Measurements from ENCODE around the gene TCERG1.
A peak's percentile ranks its signal among the peaks of the same experiment; 100 is the strongest.

The TCERG1 gene

DNA sequence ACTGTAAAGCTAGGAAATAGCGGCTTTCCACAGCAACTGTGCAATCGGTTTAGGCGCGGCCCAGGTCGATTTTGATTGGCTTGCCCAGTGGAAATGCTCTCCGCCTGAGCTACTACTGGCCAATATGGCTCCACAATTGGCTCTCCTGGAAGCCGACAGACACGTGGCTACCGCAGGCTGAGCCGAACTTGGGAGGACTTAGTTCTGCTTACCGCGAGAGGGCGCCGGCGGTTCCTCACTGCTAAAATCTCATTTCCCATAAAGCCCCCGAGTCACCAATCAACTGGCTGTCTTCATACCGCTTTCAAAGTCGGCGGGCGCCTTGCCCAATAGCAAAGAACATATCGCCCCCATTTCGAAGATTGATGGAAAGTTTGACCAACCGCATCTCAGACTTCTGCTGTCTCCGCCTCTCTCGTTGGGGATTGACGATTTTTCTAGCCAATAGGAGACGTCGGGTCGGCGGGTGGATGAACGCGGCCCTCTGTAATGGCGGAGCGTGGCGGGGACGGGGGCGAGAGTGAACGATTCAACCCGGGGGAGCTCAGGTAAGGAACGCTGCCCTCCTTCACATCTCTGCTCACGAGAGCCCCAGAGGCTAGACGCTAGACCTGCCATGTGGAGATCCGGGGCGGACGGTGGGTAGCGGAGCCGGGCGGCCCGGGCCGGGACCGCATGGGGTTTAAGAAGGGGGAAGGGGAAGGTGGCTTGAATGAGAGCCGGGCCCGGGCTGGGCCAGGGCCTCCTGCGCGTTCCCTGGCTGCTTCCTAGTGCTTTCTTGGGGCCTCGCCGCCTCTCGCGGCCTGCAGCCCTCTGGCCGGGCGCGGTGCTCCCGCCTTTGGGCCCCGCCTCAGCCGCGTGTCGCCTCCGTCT lies at the start of gene TCERG1:
TSS of gene TCERG1 (plus strand) at position 473 of the 873 bp plus-strand sequence. CDS start at position 490, 17 bp downstream.
- peak; percentile 96 for DNase-seq

DNA sequence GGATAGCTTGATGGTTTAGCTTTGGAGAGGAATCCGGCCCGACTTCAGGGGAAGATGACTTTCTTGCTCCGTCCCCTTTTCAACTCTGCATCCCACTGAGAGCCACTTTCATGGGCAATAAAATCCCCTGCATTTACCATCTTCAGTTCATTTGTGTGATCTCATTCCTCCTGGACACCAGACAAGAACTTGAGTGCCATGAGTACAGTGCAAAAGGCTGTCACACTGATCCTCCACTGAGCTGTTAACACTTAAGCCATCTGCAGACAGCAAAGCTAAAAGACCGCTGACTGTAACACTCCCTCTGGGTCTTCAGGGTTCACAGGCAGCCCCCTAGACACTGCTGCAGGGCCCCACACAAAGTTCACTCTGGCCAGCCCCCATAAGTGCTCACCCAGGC lies 48.3 kb upstream of the TCERG1 start:
- DNase-seq, result no peak

DNA sequence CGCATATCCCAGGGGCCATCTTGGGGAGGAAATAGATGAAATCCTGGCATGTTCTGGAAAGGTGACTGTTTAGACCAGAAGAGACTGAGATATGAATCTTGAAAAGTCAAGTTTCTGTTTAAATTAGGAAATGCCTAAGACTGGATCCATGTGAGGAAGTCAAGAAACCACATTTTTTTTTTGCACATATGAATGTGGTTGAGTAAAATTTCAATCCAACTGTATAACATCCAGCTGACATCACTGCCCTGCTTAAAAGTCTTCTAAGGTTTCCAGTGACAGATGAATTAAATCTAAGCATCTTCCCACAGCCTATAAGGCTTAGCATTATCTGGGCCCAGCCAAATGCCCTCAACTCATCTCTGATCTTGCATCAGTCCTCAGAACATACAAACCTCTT lies 47.7 kb upstream of the TCERG1 start:
- DNase-seq, result no peak

DNA sequence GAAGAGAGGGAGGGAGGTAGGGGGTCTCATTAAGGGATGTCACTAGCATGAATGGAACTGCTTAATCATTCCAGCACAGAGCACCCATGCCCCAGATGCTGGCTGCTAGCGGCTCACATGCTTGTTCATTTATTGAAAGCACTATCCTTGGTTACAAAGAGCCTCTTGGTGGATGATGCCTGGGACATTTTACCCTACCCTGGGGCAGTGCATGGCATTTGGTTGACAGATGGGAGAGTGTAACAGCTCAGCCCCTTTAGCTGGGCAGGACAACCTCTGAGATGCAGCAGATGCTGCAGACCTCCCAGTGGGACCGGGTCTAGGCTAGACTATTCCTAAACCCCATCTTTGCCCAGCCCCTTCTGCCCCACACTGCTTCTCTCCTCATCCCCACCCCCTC lies 46.9 kb upstream of the TCERG1 start:
- no peak for DNase-seq

DNA sequence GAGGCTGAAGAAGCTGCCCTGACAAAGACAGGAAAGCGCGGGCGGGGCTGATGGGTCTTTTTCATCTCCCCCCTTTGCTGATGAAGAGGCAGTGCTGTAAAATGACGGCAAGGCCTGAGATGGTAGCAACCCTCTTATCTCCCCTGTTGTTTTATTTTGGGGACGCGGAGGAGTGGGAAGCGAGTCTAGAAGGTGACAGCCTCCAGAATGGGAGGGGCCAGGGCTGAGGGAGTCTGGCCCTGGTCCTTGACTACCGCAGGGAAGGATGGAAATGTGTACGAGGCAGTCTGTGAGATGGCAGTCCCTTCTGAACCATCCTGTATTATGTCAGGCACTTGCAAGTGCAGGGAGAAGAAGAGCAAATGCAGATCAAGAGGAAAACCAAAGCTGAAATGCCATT lies 46.1 kb upstream of the TCERG1 start:
- no peak for DNase-seq

DNA sequence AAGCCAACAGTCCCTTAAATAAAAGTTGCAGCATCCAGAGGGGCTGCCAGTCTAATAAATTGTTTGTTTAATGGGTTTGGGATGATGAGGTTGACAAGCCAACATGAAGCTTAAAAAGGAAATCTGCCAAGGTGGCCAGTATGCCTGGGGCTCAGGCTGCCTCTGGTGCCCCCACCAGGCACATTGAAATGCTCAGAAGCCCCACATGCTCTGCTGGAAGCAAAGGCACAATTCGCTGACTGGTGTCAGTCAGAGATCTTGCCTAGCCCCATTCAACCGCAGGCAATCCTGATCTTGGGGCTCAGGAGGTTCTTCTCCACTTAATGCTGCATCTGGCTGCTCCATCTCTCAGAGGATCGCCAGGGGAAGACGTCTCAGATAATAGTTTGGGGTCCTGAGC lies 44.2 kb upstream of the TCERG1 start:
- no peak for DNase-seq

DNA sequence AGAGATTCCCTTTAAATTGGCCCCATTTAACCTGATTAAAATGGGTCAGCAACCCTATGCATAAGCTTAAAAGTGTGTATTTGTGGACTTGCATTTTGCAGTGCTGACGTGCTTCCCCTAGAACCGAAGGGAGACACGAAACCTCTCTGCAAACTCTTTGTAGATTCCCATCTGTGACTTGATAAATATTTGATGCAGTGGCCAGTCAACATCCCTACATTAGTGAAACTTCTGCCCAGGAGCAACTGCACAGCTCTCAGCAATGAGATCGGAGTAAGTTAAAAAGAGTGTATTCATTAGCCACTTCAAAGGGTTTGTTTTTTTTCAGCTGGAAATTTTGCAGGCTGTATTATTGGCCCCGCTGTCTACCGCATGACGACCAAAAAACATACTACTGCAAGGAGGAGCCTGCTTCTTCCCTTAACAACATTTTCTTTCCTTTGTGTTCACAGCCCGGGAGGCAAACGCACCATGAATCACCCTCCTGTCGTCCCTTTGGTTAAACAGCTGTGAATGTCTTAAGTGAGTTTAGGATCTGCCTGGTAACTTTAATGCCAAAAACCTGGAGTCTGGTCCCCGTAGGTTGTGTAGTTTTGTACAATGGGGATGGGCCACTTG lies 38.0 kb upstream of the TCERG1 start:
- DNase-seq, result no peak

DNA sequence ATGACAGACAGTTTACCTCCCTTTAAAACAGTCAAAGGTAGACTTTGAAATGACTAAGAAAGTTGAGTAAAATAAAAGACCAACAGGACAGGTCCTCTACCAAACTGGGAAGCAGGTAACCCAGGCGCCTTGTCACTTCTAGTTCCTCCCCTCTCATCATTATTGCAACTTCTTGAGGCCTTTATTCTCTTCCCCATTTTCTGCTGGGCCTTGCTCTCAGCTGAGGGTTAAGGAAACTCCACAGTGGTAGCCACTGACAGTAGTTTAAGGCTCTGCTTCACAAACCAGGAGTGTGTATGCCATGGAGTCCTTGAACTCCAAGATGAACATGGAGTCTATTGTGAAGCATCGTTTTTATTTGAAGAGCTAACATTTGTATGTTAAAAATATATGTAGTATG lies 36.9 kb upstream of the TCERG1 start:
- DNase-seq, result no peak

DNA sequence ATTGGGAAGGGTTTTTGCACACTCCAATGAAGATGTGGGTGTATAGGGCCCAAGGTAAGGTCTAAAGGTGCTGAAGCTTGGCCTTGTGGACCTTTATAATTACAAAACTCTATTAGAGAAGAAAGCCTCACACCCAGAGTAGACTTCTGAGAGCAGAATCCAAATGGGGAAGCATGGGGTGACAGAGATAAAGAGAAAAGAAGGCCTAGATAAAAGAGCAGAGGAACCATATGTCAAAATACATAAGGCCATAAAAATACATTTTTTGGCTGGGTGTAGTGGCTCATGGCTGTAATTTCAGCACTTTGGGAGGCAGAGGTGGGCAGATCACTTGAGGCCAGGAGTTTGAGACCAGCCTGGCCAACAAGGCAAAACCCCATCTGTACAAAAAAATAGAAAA lies 27.4 kb upstream of the TCERG1 start:
- DNase-seq, result no peak

DNA sequence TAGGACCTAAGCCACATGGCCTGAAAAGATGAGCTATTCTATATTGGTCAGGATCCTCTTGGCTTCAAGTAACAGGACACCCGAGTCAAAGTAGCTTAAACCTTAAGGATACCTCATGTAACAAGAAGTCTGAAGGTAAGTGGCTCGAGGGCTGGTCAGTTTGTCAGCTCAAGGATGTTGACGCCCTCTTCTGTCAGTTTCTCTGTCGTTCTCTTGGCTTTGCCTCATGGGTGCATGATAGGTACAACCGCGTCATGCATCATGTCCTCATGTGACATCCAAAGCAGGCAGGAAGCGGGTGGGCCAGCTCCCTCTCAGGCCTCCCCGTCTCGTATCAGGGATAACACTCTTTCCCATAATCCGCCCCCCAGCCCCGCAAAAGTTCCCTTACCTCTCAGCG lies 22.1 kb upstream of the TCERG1 start:
- DNase-seq, result no peak

DNA sequence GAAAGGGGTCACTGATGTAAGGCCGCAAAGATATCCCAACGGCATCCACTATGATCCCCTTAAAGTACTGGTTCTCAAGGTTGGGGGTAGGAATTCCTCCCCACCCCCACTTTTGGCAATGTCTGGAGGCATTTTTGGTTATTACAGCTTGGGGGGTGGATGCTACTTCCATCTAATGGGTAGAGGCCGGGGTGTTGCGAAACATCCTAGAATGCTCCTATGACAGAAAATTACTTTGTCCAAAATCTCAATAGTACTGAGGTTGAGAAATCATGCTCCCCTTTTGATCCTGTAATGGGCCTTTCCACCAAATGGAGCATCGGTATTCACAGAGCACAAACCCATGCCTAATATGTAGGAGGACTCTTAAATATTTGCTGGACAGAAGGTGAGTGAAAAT lies 20.8 kb upstream of the TCERG1 start:
- DNase-seq, result no peak

DNA sequence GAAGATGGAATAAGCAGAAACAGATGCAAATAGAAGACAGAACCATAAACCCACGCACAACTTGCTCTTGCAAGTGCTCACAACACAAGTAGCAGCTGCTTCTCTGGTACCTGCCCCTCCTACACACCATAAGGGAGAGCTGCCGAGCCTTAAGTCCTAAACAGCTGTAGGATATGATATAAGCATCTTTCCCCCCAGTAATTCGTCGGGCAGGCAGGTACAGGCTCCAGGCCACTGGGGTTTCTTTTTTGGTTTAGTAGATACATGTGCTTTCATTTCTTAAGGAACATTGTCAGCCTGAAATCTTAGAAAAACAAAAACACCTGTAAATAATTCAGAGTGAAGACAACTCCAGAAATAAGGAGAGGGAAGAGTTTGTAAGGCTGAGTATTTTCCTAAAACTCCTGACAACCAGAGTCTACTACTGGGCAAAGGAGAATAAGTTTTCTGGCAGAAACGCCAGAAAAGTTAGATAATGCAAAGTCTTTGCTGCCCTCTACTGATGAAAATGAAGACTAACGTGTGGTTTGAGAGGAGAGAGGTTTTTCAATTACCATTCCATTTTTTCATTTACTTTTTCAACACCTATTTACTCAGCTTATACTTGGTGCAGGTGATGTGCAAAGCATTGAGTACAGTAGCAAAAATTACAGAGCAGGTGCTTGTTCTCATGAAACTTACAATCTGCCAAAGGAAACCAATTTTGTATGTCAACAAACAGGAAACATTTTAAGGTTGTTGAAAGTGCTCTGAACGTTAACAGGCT lies 20.1 kb upstream of the TCERG1 start:
- DNase-seq, result no peak

DNA sequence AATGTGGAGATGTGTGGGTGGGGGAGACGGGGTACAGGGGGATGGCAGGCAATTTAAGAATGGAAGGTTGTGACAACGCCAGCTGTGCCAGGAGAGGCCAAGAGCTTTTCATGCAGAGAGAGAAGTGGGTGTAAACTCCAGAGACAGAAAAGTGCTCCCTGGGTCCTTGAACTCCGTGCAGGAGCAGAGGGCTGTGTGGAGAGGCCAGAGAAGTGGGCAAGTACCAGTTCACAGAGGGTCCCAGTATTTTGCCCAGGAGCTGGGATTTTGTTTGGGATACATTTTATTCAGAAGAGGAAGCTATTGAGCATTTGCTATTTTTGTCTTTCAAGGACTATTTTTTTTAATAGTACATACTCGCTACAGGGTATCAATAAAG lies 19.5 kb upstream of the TCERG1 start:
- no peak for DNase-seq

DNA sequence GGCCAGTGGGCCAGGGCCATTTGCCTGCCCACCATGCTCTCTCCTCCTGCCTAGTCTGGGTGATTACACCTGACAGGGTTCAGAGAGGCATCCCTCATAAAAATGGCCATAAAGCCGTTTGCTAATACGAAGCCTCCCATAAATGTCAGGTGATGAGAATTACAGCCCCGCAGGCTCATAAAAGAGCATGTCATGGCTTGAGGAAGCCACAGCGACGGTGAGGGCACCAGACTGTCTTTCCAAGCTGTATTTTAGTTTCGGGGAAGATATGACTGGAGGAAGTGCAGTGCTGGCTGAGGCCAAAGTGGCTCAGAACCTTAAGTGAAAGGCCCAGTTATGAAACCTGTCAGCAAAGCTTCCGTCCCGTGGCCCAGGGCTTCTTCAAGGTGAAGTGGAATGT lies 18.5 kb upstream of the TCERG1 start:
- no peak for DNase-seq

DNA sequence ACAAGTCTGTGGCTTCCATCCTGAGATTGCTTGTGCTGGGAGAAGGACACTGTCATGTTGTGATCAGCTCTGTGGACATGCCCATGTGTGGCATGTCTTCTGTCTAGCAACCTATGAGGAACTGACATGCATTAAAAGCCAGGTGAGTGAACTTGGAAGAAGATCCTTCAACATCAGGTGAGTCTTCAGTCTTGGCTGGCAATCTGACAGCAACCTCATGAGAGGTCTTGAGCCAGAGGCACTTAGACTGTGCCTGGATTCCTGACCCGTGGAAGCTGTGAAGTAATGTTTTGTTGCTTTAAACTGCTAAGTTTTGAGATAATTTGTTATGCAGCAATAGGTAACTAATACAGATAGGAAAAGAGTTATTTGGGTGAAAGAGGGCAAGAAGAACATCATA lies 6.8 kb upstream of the TCERG1 start:
- no peak for DNase-seq

DNA sequence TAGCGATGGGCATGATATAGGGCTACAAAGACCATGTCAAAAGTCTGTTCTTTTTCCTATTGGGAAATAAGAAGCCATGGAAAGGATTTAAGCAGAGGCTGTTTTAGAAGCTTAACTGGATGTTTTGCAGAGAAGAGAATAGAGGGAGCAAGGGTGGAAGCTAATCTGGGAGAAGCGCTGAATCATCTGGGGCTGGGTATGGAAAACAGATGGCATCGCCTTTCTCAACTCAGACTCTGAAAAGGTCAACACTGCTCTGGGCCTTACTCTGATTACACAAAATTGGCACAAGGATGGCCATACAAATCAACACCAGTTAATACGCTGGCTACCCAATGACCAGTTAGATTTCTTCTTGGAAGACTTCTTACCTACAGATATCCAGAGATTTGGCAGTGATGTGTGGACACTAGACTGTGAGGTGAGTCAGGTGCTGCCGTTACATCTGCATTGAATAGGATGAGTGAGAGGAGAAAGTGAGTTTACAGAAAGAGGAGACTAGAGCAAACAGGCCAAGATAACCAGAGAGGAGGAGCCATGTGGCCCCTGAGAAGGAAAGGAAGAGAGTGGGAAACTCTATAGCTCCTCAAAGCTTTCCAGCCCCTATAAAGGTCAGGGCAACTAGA lies 6.2 kb upstream of the TCERG1 start:
- DNase-seq, result no peak

DNA sequence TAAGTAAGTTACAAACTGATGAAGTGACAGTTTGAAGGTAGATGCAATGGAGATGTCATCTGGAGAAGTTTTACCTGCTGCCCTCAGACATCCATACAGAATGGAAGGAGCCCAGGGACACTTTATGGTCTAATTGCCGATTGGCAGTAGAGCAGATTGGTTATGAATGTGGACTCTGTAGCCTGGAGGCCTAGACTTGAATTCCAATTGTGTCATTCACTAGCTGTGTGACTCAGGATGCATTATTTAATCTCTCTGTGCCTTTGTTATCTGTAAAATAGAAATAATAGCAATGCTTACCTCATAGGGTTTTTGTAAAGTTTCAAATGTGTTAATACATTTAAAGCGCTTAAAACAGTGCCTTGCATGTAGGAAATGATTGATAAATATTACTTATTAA lies 5.2 kb upstream of the TCERG1 start:
- no peak for DNase-seq

DNA sequence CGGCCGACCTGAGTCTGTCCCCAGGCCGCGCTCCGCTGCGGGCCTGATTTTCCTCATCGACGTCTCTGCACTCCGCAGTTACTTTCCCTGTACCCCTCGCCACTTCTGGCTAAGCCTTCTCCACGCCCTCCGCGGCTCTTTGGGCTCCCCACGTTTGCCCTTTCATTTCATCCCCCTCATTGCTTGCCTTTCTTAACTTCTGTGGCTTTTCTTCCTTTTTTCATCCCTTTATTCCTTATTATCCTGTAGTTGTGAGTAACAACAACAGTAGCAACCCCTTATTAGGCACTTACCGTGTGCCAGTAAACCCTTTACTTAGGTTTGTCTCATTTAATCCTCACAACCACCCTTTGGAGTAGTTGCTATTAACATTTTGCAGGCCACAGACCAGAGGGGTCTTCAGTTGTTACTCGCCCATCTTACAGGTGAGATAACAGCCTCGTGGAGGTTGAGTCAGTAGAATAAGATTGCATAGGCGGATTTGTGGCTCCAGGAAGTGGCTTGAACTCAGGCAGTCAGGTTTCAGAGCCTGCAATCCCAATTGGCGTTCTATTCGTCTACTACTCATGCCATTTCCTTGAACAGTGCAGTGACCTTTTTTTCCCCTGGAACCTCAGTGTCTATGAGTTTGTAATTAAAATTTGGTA lies 724 bp downstream of the TCERG1 start:
- no peak for DNase-seq

DNA sequence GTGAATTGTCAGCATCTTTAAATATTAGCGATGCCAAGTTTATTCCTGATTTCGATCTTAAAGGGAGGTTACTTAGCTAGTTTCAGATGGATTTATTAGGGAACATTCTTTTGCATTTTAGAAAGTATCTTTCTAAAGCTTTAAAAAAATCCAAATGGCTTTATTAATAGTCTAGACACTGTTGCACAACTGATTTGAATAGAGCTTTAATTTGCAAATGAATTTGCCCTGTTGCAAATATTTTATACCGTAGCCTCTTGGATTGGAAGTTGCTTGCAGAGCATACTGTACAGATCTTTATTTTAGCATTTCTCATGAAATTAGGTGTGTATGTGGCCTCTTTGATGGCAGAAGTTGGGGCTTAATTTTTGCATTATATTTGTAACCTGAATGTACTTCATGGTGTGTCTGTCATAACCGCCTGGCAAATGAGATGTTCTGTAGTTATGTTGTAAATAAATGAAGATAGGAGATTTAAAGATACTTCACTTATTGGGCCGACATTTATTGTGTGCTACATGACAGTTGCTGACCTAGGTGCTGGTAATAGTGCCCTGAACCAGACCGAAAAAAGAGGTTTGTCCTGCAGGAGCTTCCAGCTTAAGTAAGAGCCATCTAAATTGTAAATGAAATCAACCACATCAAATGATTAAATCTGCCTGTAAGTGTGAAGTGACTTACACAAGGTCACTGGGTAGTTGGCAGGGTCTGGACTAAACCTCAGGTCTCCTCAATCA lies 1.8 kb downstream of the TCERG1 start:
- DNase-seq, result no peak

DNA sequence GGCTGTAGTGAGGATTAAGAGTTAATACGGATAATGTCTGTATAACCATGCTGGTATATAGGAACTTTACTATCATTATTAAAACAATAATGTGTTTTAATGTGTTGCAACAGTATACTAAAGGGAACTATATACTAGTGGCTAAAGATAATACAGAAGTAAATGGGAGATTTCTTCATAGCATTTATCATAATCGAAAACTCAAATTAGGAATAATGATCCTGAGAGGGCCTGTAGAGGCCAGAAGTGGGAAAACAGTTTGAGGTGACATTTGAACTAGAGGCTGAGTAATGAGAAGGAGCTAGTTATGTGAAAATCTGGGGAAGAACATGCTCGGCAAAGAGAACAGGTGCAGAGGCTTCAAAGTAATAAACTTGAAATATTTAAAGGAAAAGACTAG lies 2.9 kb downstream of the TCERG1 start:
- DNase-seq, result no peak

DNA sequence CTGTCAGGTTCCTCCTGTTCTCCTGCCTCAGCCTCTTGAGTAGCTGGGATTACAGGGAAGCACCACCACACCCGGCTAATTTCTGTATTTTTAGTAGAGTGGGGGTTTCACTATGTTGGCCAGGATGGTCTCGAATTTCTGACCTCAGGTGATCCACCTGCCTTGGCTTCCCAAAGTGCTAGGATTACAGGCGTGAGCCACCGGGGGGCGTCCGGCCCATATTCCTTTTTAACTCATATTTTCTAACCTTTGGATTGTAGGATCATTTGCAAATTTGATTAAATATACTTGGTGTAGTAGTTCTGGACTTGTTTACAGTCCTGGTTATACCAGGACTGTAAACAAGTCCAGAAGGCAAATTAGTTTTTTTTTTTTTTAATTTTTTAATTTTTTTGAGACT lies 4.3 kb downstream of the TCERG1 start:
- DNase-seq, result no peak

DNA sequence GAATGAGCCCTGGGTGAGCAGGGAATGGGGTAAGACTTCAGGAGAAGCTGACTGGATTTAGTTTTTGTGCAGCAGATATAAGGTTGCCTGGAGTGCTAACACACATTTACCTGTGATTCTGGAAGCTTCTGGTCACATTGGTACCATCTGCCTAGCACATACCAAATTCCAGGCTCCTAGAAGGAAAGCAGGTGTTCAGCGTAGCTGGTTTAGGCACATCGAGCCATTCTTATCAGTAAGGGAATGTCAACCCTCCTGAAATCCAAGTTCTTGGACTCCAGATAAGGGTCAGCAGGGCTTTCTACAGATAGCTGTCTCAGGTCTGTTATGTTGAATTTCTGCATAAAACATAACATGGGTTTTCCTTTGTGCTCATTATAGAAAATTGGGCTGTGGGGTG lies 10.3 kb downstream of the TCERG1 start:
- no peak for DNase-seq
